Neural progenitor cell (in vitro differentiated cells): ENCODE data around the gene KIAA1191.

Experiments
- EZH2 ChIP-seq: fragments of 200-600 bp; sonication (generic); IDR thresholded peaks from 2 replicates; pipeline ENCODE4 v1.6.1; 2017; ENCODE audit warnings: antibody characterized with exemption, mild to moderate bottlenecking, moderate library complexity
- EZH2phosphoT487 ChIP-seq: fragments of 200-600 bp; sonication (generic); IDR thresholded peaks from 2 replicates; pipeline ENCODE4 v1.6.1; 2017; ENCODE audit warnings: antibody characterized with exemption
- TF ChIP-seq, protein P1 (sequence below): fragments of 200-600 bp; sonication (generic); IDR thresholded peaks from 2 replicates; pipeline ENCODE4 v1.5.1; 2017; ENCODE audit warnings: antibody characterized with exemption, mild to moderate bottlenecking

DNA sequence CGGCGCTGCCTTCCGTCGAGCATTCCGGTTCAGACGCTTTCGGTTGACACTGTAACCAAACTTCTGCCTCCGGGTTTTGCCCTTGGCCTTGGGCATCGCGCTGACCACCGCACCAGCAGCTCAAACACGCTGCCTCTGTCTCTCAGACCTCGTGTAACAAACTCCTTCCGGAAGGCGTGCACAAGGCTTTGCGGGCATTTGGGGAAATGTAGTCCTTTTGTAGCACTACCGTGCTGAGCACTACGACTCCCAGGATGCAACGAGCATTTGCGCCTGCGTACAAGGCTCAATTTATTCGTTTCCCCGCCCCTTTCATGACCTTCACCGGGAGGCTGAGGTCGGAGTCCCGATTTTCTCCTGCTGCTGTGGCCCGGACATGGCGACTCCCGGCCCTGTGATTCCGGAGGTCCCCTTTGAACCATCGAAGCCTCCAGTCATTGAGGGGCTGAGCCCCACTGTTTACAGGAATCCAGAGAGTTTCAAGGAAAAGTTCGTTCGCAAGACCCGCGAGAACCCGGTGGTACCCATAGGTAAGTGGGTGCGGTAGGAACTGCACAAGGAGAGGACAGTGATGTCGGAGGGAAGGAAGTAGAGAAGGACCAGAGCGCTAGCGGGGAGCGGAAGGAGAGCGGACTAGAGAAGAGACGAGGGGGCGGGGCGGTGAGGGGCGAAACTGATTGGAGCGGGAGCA, 27.0 kb upstream of the KIAA1191 start, which contains the start of the genes HIGD2A and NOP16:
- TF ChIP-seq, protein P1, sequence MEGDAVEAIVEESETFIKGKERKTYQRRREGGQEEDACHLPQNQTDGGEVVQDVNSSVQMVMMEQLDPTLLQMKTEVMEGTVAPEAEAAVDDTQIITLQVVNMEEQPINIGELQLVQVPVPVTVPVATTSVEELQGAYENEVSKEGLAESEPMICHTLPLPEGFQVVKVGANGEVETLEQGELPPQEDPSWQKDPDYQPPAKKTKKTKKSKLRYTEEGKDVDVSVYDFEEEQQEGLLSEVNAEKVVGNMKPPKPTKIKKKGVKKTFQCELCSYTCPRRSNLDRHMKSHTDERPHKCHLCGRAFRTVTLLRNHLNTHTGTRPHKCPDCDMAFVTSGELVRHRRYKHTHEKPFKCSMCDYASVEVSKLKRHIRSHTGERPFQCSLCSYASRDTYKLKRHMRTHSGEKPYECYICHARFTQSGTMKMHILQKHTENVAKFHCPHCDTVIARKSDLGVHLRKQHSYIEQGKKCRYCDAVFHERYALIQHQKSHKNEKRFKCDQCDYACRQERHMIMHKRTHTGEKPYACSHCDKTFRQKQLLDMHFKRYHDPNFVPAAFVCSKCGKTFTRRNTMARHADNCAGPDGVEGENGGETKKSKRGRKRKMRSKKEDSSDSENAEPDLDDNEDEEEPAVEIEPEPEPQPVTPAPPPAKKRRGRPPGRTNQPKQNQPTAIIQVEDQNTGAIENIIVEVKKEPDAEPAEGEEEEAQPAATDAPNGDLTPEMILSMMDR = no peak
- no peak for TF ChIP-seq EZH2phosphoT487
- no peak for TF ChIP-seq EZH2
